ENCODE measurements around the gene SETBP1. TPM values are rescaled to one million over a fixed set of nuclear protein-coding genes. Genes with fewer than 3 reads are reported as not detected.

Gene SETBP1
- total and polyA plus RNA-seq, 2 of the 8 experiments (the other 6 are each of a cell fraction or from before 2014, with no cell fraction given): 2.0 to 6.5 TPM

- TF ChIP-seq CHD7 (IDR thresholded peaks at IDR 0.05; ENCODE audit: insufficient replicate concordance, low read length): no peak
- no peak for TF ChIP-seq TBP (IDR thresholded peaks at IDR 0.05; ENCODE audit: low read depth, low read length)
- TF ChIP-seq MAX (IDR thresholded peaks at IDR 0.05): no peak
- no peak for TF ChIP-seq SIN3A (conservative IDR thresholded peaks at IDR 0.05 in 1 of 2, IDR thresholded peaks at IDR 0.05 in 1 of 2; ENCODE audit: low read depth in 1 of 2, low read length in 2 of 2)
- TF ChIP-seq, protein P1, sequence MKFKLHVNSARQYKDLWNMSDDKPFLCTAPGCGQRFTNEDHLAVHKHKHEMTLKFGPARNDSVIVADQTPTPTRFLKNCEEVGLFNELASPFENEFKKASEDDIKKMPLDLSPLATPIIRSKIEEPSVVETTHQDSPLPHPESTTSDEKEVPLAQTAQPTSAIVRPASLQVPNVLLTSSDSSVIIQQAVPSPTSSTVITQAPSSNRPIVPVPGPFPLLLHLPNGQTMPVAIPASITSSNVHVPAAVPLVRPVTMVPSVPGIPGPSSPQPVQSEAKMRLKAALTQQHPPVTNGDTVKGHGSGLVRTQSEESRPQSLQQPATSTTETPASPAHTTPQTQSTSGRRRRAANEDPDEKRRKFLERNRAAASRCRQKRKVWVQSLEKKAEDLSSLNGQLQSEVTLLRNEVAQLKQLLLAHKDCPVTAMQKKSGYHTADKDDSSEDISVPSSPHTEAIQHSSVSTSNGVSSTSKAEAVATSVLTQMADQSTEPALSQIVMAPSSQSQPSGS (IDR thresholded peaks at IDR 0.05; ENCODE audit: low read length): no peak
- TF ChIP-seq RXRA (IDR thresholded peaks at IDR 0.05; ENCODE audit: insufficient read depth, low read depth, low read length): no peak
- TF ChIP-seq EZH2 (IDR thresholded peaks at IDR 0.05; ENCODE audit: low read depth, low read length, severe bottlenecking): no peak
- TF ChIP-seq E2F6 (IDR thresholded peaks at IDR 0.05): no peak
These were observed 45.4 kb downstream of the SETBP1 start (continued) for GRCh38 chr18:44726059-44726421.

Measured in H1 (cell line).